Cortex of kidney (tissue), 1 donor: Measurements from ENCODE around the gene IGF2BP2.

Experiments used
- DNase-seq: peaks from one replicate; lab custom pipeline; 2025; lab: John Stamatoyannopoulos, UW

Gene IGF2BP2

DNA sequence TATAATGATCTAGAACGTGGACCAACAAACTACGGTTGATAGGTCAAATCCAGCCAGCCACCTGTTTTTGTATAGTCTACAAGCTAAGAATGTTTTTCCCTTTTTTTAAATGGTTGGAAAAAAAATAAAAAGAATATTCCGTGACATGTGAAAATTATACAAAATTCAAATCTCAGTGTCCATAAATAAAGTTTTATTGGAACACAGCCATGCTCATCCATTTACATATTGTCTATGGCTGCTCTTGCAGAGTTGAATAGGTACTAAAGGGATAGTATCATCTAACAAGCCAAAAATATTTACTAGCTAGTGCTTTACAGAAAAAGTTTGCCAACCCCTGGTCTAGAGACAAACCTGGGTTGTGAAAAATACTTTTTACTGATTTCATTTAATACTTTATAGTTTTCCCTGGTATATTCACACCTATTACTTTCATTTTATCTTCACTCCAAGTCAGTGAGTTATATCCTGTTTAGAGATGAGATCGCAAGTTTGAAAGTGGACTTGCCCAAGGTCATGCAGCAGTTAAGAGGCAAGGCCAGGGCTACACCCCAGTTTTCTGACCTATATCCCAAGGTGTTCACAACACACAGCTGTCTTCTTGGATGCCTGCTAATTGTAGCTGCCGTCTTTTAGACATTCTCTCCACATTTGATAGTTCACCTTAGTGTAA lies 58.4 kb downstream of the IGF2BP2 start:
- no peak for DNase-seq

DNA sequence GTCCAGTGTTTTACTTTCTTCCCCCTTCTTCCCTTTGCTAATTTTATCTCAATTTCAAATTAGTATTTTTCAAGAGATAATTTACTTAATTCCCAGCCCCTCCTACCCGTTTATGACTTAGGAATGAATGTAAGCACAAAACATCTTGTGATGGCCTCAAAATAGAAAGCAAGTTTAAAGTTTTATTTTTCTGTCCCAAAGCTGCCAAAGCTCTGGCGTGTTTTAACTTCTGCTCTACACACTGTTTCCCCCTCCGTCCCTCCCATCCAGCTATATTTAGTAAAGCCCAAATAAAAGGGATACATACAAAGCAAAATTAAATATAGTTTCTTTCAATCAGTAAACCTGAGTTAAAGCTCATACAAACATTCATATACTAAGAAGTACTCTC lies 59.9 kb downstream of the IGF2BP2 start:
- DNase-seq = no peak

DNA sequence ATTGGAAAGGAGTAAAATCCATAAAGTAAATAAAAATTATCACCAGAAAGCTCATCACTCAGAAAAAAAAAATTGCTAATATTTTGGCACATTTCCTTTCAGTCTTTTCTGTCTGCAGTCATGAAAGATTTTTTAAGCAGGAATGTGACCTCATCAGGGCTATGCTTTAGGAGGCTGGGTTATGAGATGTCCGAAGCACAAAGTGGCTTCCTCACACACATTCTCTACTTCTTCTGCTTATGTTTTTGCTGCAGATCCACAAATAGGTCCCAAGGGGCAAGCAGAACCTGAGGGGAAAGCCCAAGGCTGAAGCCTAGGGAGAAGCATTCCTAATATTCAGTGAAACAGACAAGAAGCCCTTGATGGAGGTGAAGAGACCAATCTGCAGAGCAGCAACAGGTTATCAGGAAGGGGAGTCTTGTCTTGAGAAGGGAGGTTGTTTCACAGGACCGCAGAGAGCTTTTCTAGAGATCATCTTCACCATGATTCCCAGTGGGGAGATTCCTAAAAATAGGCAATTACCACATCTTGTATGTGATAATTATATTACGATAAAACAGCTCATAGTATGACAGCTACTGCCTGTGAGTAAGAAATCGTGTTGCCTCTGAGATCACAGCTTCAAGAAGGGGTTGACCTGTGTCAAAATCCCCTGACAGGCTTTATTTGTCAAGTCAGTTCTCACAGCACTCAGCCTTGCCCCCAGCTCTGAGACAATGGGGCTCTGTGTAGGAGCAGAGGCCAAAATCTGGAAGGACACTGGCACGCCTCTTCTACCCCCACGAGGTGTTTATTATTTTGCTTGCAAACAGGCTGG lies 60.5 kb downstream of the IGF2BP2 start:
- DNase-seq = no peak

DNA sequence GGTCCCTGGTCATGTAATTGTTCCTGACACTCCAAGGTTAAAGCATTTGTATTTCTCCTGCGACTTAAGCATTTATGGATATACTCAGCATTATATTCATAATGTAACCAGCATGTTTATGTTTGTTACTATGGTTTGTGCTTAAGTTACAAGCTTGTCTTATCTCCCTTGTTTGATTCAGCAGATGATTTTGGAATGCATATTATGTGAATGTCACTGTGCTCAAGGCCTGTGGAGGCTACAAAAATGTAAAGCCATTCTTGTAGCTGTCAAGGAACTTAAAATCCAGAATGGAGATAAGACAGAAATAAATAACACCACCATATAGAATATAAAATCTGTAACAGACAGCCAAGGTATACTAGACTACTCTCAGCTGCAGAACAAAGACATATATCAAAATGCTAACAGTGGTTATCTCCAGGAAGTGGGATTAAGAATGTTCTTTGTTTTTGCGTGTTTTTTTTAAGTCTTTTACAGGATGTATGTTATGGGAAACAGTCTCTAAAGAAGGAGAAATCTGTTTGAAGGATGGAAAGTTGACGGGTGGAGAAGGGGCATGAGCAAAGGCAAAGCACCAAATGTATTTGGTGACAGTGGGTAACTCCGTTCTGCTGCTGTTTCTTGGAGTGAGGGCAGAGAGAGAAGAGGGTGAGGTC lies 61.4 kb downstream of the IGF2BP2 start:
- DNase-seq = no peak

DNA sequence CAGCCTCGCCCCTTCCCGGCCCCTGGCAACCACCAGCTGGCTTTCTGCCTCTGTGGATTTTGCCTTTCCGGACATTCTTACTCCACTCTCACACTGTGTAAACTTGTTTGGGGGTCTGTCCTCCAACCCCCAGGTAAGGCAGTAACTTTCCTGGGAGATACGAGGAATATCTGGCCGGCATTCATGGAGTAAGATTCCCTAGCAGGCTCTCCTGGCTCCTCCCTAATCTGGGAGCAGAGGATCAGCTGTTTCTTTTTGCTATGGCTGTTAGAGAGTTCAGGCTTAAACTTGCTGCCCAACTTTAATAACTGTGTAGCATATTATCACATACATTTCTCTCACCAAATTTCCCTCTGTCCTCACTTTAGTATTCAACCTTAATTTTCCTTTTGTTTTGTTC lies 64.3 kb downstream of the IGF2BP2 start:
- DNase-seq = no peak

DNA sequence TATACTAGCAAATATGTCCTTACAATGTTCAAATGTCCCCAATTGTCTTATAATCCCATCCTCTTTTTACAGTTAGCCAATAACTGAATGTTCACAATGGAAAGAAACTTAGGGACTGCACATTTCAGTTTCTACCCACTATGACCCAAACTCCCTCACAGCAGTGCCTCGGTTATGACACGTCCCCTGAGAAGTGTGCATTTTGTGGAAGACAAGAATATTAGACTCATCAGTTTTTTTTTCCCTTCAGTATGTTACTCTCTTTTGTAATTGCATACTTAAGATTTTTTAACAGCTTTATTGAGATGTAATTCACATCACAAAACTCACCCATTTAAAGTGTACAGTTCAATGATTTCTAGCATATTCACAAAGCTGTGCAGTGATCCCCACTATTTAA lies 64.8 kb downstream of the IGF2BP2 start:
- DNase-seq = no peak

DNA sequence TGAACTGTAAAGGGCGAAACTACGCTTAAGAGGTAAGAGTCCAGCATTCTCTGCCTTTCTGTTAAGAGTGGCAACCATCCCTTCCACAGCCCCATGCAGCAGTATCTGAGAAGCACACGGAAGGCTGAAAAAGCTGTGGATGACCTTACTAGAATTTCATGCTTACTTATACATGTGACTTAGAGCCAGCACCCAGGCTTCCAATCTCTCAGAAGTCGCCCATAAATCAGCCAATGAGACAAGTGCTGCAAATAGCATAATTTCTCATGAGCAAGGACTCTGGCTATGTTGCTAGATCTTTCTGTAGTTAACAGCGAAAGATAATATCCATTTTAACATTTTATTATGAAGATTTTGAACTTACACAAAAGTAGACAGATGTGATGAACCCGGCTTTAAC lies 65.3 kb downstream of the IGF2BP2 start:
- no peak for DNase-seq

DNA sequence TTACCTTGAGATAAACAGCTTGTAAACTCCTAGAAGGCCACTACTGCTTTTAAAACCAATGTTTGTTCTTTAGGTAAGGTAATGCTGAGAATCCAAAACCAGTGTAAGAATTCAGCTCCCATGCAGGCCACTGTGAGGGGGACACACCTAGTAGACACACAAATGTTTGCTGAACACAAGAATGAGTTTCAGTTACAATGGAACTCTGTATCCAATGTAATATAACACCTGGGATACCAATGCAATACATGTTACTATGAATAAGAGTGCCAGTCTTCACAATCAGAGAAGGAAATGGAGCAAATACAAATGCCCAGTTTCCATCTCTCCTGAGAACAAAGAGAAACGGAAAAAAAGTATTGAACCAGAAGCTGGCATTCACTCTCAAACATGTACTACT lies 65.9 kb downstream of the IGF2BP2 start:
- DNase-seq = no peak

DNA sequence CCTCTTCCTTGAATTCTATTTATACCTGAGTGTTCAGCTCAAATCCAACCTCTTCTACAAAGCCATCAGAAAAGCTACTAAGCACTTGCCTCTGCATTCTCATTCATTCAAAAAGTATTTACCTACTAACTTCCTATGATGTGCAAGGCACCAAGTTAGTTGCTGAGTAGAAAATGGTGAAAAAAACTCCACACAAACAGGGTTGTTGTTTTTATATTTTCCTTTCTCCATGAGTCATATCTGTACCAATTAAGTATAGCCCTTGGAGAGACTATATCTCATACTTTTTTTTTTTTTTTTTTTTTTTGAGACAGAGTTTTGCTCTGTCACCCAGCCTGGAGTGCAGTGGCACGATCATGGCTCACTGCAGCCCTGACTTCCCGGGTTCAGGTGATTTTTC lies 67.7 kb downstream of the IGF2BP2 start:
- DNase-seq = no peak

DNA sequence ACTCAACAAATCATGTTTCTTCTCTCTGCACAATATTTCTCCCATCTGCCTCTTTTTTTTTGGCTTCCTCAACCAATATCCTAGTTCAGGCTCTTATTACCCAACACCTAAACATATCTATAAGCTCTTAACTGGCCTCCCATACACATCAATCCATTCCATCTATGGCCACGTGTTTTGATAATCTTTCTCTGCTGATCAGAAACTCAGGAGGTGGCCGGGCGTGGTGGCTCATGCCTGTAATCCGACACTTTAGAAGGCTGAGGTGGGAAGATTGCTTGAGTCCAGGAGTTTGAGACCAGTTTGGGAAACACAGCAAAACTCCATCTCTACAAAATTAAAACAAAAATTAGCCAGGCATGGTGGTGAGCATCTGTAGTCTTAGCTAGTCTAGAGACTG lies 68.4 kb downstream of the IGF2BP2 start:
- no peak for DNase-seq

DNA sequence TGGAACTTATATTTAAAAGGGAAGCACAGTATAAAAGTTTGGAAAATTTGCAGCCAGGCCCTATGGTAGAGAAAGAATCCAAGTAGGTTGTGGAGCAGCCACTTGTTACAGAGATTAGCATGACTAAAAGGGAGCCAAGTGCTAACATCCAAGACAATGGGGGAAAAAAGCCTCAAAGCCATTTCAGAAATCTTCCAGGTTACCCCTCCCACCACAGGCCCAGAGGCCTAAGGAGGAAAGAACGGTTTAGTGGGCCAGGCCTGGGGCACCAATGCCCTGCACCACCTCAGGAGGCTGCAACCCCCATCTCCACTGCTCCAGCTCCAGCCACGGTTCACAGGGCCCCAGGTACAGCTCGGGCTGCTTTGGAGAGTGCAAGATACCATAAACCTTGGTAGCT lies 69.9 kb downstream of the IGF2BP2 start:
- no peak for DNase-seq

DNA sequence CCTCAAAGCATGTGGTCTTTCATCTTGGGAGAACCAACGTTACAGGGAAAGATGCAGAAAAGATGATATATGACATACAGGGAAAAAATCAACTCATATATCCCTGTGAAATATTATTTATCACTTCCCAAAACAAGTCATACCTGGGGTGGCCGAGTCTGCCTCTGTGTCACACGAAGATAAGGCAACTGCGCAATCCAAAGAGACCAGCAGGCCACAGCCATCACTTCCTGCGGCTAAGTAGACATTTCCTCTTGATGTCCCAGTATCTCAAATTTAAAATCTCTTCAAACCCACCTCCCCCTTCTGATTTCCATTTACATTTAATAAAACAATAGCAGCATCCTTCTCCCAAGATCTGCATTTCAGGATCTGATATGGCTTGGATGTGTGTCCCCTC lies 71.5 kb downstream of the IGF2BP2 start:
- DNase-seq = no peak

DNA sequence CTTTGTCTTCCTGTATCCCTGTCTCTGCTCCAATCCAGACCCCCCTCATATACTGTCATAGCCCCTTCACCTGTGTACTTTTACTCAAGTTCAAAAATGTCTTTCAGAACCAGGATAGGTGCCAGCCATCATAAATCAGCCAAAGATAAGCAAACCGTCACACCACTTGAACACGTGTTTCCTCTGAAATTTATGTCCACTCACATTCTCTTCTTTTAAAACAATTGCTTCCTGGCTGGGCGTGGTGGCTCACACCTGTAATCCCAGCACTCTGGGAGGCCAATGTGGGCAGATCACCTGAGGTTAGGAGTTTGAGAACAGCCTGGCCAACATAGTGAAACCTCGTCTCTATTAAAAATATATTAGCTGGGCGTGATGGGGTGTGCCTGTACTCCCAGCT lies 74.1 kb downstream of the IGF2BP2 start:
- no peak for DNase-seq

DNA sequence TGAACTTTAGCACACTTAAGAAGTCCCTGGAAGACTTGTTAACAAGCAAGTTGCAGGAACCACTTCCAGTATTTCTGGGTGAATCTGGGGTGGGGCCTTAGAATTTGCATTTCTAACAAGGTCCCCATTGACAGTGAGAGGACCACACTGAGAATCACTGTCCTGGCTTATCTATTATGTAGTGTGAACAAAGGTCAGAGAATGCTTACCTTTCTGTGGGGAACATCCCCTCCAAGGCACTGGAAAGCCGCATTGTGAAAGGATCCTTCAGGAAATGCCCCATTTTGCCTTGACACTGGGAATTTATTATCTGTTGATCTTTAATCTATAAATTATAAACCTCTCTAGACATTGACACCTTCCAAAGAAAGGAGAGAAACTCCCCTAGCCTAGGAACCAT lies 74.8 kb downstream of the IGF2BP2 start:
- DNase-seq = no peak

DNA sequence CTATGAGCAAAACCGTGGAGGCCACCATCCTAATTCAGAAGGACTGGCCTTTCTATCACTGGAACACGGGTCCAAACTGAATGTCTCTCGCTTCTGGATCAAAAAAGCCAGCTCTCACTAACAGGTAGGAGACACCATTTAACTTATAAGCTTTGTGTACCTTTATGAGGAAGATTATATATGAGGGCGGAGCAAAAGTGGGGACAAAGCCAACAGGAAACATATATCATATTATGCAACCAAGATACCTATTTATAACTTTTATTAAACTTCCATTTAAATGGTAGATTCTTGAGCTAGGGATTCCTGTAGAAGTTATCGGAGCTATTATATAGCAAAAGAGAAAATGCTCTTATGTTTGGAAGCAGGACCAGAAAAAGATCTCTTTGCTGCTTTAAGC lies 78.4 kb downstream of the IGF2BP2 start:
- DNase-seq = no peak

DNA sequence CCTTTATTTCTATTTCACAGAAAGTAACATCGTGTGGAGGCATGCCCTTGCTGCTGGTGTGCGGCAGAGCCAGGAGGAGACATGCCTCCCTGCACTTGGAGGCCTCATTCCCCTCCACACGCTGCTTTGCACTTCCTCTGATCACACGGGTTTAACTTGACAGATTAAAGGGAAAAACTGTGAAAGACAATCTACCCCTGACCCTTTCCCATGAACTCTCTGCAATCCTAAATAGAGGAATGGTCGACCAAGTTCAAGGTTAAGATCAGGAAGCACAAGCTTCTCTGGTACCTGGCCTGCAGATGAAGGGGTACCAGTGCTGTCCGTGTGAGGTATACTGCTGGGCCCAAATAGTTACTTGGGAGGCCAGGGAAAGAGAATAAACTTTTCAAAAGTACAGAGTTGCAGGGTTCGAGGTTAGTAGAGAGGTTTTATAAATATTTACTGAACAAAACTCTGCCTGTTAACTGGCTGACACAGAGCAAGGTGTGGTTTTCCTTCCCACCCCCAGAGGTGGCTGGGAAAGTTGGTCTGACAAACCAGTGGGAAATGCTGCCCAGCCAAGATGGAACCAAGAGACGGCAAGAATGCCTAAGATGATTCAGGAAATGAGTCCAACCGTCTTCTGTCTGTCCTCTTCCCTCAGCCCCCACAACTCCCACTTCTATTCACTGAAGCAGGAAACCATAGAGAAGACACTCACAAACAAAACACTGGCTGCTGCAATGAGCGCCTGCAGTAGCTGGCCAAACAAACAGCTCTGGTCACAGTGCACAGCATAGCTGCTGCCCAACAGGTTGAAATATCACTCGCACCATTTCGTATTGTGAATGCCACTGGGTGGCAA lies 79.6 kb downstream of the IGF2BP2 start:
- no peak for DNase-seq

DNA sequence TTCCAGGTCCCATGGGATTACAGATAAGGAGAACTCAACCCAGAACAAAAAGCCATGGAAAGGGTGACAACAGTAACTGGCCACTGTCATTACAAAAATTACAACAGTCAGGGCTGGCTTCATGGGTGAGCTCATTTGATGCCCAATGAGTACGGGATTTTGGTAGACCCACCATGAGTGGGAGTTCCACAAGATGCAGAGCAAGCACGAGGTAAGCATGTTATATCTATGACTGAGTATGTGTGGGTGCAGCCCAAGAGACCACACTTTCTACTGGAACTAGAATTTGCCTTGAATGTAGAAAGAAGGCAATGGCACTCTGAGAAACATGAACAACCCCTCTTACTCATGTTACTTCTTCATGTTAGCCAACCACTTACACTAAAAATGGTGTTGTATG lies 83.3 kb downstream of the IGF2BP2 start:
- no peak for DNase-seq

DNA sequence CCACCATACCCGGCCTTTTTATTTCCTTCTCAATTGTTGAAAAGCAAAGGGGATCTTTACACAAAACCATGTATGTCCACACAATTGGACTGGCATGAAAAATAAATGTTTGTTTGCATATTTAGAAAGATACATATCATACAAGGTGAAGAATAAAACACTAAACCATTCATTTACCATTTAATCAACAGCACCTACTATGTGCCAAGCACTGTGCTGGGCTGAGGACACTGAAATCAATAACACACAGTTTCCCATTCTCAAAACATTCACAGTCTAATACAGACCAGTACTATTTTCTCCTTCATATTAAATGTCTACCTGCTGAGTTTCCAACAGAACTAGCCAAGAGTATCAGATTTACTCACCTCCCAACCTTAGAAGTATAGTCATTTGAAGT lies 84.7 kb downstream of the IGF2BP2 start:
- no peak for DNase-seq

DNA sequence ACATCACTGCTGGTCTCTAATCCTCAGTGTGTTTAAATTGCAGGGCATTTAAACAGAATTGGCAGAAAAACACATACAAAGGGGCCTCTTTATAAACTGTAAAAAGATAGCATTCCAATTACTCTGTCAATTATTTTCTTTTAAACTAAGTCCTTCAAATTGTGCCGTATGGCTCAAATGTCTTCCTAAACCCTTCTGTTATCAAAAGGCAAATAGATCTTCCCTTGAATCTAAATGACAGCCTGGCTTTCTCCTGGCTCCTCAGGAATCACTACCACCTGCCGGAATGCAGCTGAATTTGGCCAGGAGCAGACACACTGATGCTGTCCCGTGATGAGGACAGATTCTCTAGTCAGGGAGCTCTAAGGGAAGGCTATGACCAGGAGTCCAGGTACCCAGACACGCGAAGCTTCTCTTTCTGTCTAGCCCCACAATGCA lies 85.6 kb downstream of the IGF2BP2 start:
- no peak for DNase-seq

DNA sequence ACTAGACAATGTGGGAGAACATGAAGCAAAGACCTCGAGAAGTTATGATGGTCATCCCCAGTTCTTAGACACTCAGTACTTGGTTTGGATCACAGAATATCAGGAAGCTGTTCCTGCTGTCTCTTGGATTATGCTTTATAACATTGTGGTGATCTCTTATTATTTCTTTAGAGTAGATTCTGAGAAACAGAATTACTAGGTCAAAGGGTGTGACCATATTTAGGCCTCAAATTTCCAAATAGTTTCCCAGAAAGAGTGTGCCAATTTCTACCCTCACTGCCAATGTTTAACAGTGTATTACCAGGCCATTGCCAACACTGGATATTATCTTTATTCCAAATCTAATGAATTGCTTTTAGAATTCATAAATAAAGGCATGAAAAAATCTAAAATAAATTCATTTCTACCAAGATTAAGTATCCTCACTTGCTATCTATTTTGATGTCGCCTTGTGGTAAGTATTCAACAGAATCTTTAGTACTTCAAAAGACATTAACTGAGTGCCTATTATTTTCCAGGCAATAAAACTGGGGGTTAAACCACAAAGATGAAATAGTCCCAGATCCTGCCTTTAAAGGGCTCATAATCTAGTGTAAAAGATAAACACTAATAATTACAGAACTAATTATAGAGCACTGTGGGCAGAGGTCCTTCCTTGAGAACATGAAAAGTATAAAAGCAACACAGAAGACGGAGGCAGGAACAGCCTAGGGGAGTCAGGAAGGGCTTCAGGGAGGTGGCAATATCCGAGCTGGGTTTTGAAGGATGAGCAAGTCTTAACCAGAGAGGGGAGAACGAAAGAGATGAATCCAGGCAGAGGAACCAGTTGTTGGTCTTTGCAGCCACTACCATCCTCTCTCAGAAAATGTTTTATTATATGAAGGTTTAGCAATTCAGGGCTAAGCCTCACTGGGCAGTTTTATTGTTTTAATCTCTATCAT lies 86.8 kb downstream of the IGF2BP2 start:
- no peak for DNase-seq

DNA sequence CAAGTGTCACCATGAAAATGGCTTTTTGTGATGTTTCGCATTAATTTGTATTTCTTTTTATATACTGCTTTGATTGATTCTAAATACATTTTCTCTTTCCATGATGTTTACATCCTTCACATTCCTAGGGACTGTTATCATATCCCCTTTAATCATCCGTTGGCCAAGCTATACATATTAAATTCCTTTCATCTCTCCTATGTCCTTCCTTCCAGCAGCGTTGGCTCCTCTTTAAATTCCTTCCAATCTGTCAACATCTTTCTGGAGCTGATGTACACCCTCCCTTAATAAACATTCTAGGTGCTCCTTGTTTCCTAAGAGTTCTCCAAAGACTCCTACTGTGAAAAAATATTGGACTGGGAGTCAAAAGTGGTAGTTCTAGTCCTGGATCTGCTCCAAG lies 87.8 kb downstream of the IGF2BP2 start:
- DNase-seq = no peak
